OCI-LY7 (cell line): Measurements from ENCODE around the gene SPOCK1.

Experiments
- EZH2phosphoT487 ChIP-seq: fragments of 200-600 bp; sonication (generic); IDR thresholded peaks from 2 replicates; pipeline ENCODE4 v1.6.1; 2018; ENCODE audit warnings: low read depth, borderline replicate concordance, mild to moderate bottlenecking, mixed run types, antibody characterized with exemption, low read length, moderate library complexity, mixed read lengths
- TF ChIP-seq, protein P1 (sequence below): fragments of 200-600 bp; sonication (generic); conservative IDR thresholded peaks from 2 replicates; pipeline ENCODE4 v1.5.1; 2014; ENCODE audit warnings: mild to moderate bottlenecking, antibody characterized with exemption, low read length, moderate library complexity, mixed read lengths

DNA sequence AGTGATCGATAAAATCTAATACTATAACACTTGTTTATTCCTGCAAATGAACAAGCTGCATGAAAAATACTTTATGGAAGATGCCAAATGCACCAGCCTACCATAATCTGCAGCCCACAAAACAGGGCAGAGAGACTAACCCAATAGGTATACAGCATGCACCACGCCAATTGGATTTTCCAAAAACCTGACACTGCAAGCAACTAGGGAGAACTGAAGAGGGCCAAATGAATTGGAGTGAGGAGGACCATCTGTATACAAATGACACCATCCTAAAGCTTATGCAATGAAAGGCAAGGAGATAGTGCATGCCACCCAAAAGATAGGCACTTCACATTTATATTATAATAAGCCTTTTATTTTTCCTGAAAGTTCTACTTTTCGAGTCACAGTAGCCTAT is 100.4 kb downstream of the SPOCK1 start:
- TF ChIP-seq, protein P1, sequence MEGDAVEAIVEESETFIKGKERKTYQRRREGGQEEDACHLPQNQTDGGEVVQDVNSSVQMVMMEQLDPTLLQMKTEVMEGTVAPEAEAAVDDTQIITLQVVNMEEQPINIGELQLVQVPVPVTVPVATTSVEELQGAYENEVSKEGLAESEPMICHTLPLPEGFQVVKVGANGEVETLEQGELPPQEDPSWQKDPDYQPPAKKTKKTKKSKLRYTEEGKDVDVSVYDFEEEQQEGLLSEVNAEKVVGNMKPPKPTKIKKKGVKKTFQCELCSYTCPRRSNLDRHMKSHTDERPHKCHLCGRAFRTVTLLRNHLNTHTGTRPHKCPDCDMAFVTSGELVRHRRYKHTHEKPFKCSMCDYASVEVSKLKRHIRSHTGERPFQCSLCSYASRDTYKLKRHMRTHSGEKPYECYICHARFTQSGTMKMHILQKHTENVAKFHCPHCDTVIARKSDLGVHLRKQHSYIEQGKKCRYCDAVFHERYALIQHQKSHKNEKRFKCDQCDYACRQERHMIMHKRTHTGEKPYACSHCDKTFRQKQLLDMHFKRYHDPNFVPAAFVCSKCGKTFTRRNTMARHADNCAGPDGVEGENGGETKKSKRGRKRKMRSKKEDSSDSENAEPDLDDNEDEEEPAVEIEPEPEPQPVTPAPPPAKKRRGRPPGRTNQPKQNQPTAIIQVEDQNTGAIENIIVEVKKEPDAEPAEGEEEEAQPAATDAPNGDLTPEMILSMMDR: no peak
- no peak for TF ChIP-seq EZH2phosphoT487
